GM18498 (cell line): ENCODE measurements around the gene NTF4.
"Not testable (repeated sequence)": the region's sequence is repeated elsewhere in the genome, so short reads cannot be mapped to it uniquely, and the experiment has no call there.

ENCODE experiments used
- ATAC-seq: cut with Tn5 transposase; IDR thresholded peaks from one replicate; pipeline ENCODE4 v1.9.1; 2021; ENCODE audit warnings: mild to moderate bottlenecking, moderate library complexity; ENCODE audit not compliant: unreplicated experiment

NTF4 gene

DNA sequence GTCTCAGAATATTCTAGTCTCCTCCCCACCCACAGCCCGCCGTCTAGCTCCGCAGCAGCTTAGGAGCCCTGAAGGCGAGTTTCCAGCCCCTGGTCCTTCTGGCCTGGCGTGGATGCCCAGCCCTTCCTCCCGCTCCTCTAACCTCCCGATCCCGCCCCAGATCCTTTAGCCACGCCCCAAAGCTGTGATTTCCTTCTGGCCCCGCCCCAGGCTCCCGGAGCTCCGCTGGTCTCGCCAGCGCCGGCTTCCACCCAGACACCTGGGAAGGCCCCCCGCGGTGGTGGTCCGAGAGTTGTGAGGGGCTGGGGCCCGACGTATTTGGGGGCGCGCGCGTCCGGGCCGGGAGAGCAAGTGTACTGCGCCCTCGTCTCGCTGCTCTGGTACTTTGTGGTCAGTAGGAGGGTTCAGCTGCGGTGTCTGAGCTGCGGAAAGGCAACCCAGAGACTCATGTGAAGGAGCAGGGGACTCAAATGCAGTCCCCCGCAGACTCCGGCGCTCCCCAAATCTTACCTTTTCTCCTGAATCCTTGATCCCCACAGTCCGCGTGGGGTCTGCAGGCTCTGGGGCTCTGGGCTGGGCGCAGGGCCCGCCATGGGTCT lies 6.9 kb downstream of the NTF4 start, which contains the start of gene CGB7:
Gene CGB7, minus strand, starts transcription at position 114 of the 599 bp plus-strand sequence. CDS start 2,374 bp downstream, outside the sequence.
- no peak for ATAC-seq

DNA sequence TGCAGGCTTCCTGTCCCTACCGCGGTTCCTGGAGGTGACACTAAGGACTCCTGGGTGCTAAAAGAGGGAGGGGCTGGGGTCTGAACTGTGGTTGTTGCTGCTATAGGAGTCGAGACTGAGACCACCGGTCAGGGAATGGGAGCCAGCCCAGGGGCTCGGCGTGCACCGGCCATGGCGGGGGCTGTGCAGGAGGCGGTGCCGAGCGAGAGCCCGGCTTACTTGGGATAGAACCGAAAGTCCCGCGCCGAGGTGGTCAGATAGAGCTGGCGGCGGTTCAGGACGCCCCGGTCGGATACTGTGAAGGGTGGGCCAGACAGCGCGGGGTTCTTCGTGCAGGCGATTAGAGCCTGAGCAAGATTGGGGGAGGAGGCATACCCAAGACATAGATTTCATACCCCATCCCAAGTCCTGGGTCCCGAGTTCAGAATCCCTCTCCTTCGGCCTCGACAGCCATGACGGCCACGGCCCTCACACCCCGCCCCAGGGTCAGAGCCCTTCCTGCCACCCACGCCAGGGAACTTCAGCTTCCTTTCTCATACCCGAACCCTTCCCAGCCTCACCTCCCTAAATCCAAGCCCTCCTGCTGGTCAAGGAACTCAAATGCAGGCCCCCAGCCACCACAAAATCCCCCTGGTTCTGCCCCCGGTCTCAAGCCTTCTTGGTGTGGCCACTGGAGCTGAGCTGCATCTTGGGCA lies 7.6 kb downstream of the NTF4 start:
- ATAC-seq: not testable (repeated sequence)

DNA sequence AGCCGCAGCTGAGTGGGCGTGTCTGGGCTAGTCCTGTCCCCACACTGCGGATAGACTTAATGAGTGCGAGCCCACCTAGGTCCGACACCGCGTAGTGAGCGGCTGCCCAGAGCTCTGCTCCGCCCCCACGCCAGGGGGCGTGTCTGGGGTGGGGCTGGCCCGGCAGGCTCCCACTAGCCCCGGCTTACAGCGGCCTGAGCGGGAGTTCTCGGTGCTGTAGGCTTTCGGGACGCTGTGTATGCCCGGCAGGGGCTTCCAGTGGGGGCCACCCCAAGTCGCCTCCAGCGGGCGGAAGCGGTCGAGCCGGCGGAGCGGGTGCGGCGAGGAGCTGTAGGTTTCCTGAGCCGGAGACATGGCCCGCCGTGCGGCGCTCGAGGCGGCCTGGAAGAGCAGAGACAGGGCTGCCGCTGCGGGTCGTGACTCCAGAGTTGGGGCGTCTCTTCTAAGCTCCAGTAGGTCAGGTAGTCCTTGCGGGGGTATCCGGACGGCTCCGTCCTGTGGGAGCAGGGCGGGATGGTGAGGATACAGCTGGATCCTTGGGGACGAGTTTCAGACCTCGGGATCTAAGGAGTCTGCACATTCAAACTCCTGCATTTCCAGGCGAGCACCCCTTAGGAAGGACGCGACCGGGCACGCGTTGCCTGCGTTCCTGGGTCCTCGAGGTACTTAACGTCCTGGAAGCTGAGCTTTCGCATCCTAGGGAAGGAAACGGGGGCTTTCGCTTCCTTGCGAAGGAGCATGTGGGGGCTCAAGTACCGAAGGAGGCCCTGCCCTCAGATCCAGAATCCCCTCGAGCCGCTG lies 8.3 kb downstream of the NTF4 start:
- no peak for ATAC-seq

DNA sequence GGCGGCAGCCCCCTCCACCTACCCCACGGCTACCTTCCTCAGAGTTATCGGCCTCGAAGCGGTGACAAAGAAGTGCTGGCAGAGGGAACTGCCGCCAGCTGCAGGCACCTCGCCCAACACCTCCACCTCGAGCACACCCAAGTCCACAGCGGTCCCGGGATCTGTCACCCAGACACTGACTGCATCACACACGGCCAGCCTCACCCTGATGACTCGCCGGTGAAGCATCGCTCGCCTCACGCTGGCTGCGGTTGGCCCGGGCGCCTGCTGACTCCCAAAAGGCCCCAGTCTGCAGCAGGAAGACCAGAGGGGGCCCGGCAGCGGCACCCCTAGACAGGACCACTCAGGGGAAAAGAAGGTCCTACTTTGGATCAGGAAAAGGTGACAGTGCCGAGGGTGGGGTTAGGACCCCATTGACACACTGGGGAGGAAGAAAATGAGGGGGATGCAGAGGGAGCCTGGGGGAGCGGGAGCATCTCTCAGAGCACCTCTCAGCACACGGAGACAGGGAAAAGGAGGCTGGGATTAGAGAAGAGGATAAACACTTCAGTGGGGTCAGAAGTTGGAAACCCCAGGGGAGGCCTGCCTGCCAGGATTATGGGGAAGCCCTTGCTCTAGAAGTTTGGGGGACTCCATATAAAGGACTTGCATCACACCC lies 14.1 kb downstream of the NTF4 start:
- not testable (repeated sequence) for ATAC-seq

DNA sequence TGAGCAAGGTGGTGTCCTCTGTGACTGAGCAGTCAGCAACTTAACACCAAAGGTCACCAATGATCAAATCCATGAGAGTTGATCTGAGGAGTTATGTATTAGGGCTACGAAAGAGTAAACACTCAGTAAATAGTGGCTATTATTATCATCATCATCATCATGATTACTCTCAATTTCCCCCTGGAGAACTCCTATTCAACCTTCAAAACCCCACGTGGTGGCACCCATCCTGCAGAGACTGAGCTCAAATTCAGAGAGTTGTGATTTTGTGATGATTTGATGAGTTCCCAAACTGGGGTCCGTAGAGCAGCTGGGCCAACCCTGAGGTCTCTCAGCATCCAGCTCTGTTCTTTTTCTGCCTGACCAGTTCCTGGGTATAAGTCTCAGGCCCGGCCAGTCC lies 14.8 kb downstream of the NTF4 start:
- not testable (repeated sequence) for ATAC-seq

DNA sequence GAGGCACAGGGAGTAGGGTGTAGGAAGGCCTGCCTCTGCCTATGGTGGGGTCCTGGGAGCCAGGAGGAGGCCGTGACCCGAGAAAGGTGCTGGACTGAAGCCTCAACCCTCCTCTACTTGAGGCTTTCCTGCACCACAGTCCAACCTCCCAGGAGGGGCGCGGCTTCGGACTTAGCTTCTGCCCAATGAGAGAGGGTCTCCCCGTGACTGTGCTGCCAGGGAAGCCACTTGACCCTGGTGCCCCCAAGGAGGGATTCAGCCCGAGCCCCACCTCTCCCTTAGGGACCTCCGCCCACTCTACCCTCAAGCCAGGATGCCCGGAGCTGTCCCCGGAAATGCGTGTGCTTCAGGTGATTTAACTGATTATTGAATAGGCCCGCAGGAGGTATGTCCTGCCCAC lies 15.6 kb downstream of the NTF4 start, which contains the start of gene CGB8:
Gene CGB8, minus strand, starts transcription at position 101 of the 400 bp plus-strand sequence. CDS start 372 bp downstream, outside the sequence.
- not testable (repeated sequence) for ATAC-seq

DNA sequence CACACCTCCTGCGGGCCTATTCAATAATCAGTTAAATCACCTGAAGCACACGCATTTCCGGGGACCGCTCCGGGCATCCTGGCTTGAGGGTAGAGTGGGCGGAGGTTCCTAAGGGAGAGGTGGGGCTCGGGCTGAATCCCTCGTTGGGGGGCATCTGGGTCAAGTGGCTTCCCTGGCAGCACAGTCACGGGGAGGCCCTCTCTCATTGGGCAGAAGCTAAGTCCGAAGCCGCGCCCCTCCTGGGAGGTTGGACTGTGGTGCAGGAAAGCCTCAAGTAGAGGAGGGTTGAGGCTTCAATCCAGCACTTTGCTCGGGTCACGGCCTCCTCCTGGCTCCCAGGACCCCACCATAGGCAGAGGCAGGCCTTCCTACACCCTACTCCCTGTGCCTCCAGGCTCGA lies 21.1 kb downstream of the NTF4 start, which contains the start of gene CGB5:
Gene CGB5, plus strand, starts transcription at position 301 of the 400 bp plus-strand sequence. CDS start 362 bp downstream, outside the sequence.
- ATAC-seq: not testable (repeated sequence)

DNA sequence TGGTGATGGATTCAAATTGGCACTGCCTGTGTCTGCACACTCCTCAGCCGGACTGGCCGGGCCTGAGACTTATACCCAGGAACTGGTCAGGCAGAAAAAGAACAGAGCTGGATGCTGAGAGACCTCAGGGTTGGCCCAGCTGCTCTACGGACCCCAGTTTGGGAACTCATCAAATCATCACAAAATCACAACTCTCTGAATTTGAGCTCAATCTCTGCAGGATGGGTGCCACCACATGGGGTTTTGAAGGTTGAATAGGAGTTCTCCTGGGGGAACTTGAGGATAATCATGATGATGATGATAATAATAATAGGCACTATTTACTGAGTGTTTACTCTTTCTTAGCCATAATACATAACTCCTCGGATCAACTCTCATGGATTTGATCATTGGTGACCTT lies 22.0 kb downstream of the NTF4 start:
- not testable (repeated sequence) for ATAC-seq

DNA sequence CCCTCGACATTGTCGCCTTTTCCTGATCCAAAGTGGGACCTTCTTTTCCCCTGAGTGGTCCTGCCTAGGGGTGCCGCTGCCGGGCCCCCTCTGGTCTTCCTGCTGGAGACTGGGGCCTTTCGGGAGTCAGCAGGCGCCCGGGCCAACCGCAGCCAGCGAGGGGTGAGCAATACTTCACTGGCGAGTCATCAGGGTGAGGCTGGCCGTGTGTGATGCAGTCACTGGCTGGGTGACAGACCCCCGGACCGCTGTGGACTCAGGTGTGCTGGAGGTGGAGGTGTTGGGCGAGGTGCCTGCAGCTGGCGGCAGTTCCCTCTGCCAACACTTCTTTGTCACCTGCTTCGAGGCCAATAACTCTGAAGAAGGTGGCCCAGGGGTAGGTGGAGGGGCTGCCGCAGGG lies 22.4 kb downstream of the NTF4 start:
- no peak for ATAC-seq

DNA sequence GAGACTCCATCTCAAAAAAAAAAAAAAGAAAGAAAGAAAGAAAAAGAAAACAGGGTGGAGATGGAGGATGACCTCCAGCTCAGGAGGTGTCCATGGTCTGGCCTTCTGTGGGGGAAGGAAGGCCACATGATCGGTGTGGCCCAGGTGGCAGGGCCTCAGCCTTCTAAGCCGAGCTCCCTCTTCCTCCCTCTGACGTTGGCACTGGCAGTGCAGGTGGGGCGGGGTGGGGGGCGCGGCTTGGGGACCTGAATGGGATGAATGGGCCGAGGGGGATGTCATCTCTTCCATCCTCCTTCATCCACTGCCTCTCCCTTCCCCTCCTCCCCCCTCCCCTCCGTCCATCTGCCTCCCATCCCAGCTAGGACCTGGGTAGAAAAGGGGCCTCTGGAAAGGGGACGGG lies 24.9 kb downstream of the NTF4 start:
- ATAC-seq: not testable (repeated sequence)

DNA sequence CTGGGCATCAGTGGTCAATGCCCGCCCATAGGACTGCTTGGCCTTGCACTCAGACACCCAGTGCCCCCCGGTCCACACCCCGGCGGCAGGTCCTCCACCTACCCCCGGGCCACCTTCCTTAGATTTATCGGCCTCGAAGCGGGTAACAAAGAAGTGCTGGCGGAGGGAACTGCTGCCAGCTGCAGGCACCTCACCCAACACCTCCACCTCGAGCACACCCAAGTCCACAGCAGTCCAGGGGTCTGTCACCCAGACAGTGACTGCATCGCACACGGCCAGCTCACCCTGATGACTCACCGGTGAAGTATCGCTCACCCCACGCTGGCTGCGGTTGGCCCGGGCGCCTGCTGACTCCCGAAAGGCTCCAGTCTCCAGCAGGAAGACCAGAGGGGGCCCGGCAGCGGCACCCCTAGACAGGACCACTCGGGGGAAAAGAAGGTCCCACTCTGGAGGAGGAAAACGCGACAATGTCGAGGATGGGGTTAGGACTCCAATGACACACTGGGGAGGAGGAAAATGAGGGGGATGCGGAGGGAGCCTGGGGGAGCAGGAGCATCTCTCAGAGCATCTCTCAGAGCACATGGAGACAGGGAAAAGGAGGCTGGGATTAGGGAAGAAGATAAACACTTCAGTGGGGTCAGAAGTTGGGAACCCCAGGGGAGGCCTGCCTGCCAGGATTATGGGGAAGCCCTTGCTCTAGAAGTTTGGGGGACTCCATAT lies 25.9 kb downstream of the NTF4 start:
- not testable (repeated sequence) for ATAC-seq

DNA sequence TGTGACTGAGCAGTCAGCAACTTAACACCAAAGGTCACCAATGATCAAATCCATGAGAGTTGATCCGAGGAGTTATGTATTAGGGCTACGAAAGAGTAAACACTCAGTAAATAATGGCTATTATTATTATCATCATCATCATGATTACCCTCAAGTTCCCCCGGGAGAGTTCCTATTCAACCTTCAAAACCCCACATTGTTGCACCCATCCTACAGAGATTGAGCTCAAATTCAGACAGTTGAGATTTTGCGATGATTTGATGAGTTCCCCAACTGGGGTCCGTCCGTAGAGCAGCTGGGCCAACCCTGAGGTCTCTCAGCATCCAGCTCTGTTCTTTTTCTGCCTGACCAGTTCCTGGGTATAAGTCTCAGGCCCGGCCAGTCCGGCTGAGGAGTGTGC lies 26.5 kb downstream of the NTF4 start:
- ATAC-seq: not testable (repeated sequence)

DNA sequence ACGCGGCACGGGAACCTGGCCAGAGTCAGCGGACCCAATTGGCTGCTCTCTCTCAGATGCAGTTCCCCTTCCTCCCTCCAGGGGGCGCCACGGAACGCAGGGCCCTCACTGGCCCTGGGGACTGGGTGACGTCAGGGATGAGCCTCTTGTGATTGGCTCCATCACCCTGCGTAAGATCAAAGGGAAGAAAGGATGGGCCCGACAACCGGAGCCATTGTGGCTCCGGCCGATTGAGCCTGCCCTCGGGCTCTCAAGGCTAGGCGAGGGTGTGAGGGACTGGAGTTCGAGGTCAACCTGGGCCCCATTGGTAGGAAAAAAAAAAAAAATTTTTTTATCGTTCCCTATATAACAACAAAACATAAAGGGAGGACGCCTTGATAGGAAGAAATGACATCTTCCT lies 27.8 kb downstream of the NTF4 start, which contains the start of gene CGB1:
Gene CGB1, minus strand, starts transcription at position 81 of the 400 bp plus-strand sequence. CDS start 184 bp downstream, outside the sequence.
- not testable (repeated sequence) for ATAC-seq

DNA sequence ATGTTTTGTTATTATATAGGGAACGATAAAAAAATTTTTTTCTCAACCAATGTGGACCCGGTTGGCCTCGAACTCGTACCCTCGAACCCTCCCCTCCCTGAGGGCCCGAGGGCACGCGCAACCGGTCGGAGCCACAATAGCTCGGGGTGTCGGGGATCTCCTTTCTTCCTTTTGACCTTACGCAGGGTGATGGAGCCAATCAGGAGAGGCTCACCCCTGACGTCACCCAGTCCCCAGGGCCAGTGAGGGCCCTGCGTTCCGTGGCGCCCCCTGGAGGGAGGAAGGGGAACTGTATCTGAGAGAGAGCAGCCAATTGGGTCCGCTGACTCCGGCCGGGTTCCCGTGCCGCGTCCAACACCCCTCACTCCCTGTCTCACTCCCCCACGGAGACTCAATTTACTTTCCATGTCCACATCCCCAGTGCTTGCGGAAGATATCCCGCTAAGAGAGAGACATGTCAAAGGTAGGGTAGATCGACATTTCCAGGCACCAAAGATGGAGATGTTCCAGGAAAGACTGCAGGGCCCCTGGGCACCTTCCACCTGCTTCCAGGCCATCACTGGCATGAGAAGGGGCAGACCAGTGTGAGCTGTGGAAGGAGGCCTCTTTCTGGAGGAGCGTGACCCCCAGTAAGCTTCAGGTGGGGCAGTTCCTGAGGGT lies 32.8 kb downstream of the NTF4 start, which contains the start of gene CGB2:
Gene CGB2, plus strand, starts transcription at position 249 of the 660 bp plus-strand sequence. Its CDS starts 206 bp downstream, at position 455.
- not testable (repeated sequence) for ATAC-seq

DNA sequence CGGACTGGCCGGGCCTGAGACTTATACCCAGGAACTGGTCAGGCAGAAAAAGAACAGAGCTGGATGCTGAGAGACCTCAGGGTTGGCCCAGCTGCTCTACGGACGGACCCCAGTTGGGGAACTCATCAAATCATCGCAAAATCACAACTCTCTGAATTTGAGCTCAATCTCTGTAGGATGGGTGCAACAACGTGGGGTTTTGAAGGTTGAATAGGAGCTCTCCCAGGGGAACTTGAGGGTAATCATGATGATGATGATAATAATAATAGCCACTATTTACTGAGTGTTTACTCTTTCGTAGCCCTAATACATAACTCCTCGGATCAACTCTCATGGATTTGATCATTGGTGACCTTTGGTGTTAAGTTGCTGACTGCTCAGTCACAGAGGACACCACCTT lies 34.3 kb downstream of the NTF4 start:
- ATAC-seq: not testable (repeated sequence)

DNA sequence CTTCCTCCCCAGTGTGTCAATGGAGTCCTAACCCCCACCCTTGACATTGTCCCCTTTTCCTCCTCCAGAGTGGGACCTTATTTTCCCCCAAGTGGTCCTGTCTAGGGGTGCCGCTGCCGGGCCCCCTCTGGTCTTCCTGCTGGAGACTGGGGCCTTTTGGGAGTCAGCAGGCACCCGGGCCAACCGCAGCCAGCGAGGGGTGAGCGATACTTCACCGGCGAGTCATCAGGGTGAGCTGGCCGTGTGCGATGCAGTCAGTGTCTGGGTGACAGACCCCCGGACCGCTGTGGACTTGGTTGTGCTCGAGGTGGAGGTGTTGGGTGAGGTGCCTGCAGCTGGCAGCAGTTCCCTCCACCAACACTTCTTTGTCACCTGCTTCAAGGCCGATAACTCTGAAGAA lies 34.9 kb downstream of the NTF4 start:
- ATAC-seq: not testable (repeated sequence)

DNA sequence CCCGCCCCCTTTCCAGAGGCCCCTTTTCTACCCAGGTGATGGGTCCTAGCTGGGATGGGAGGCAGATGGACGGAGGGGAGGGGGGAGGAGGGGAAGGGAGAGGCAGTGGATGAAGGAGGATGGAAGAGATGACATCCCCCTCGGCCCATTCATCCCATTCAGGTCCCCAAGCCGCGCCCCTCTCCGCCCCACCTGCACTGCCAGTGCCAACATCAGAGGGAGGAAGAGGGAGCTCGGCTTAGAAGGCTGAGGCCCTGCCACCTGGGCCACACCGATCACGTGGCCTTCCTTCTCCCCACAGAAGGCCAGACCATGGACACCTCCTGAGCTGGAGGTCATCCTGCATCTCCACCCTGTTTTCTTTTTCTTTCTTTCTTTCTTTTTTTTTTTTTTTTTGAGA lies 35.9 kb downstream of the NTF4 start:
- not testable (repeated sequence) for ATAC-seq

DNA sequence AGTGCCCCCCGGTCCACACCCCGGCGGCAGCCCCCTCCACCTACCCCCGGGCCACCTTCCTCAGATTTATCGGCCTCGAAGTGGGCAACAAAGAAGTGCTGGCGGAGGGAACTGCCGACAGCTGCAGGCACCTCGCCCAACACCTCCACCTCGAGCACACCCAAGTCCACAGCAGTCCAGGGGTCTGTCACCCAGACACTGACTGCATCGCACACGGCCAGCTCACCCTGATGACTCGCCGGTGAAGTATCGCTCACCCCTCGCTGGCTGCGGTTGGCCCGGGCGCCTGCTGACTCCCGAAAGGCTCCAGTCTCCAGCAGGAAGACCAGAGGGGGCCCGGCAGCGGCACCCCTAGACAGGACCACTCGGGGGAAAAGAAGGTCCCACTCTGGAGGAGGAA lies 39.0 kb downstream of the NTF4 start:
- ATAC-seq: not testable (repeated sequence)

DNA sequence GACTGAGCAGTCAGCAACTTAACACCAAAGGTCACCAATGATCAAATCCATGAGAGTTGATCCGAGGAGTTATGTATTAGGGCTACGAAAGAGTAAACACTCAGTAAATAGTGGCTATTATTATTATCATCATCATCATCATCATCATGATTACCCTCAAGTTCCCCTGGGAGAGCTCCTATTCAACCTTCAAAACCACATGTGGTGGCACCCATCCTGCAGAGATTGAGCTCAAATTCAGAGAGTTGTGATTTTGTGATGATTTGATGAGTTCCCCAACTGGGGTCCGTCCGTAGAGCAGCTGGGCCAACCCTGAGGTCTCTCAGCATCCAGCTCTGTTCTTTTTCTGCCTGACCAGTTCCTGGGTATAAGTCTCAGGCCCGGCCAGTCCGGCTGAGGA lies 39.5 kb downstream of the NTF4 start:
- not testable (repeated sequence) for ATAC-seq
